Esophagus squamous epithelium (tissue), 5 donors: ENCODE data around the gene OPRM1. TPM values are rescaled to one million over a fixed set of nuclear protein-coding genes. Genes with fewer than 3 reads are reported as not detected.
A peak's percentile ranks its signal among the peaks of the same experiment; 100 is the strongest.

Source experiments
- DNase-seq: peaks from one replicate; lab custom pipeline; 2025; lab: John Stamatoyannopoulos, UW
- H3K27ac ChIP-seq, 4 donors: fragments of 200-600 bp; sonication (generic); one replicate each; pipeline ENCODE4 v1.5.1; 2016 to 2019; ENCODE audit warnings: mild to moderate bottlenecking in 1 of 4
- H3K27me3 ChIP-seq, 4 donors: fragments of 200-600 bp; sonication (generic); 1 replicate in 3 of 4; 2 replicates in 1 of 4; pipeline versions ENCODE4 v1.5.1 to v1.6.0; 2017 to 2021; ENCODE audit warnings: antibody characterized with exemption in 1 of 4
- H3K36me3 ChIP-seq, 3 donors: fragments of 200-600 bp; sonication (generic); one replicate each; pipeline ENCODE4 v1.5.1; 2016 to 2019
- H3K4me1 ChIP-seq, 3 donors: fragments of 200-600 bp; sonication (generic); one replicate each; pipeline ENCODE4 v1.5.1; 2017 to 2019
- H3K4me3 ChIP-seq, 4 donors: fragments of 200-600 bp; sonication (generic); 1 replicate in 3 of 4; 2 replicates in 1 of 4; pipeline ENCODE4 v1.5.1; 2016 to 2019; ENCODE audit warnings: mild to moderate bottlenecking in 2 of 4, moderate library complexity in 1 of 4
- H3K9me3 ChIP-seq, 3 donors: fragments of 200-600 bp; sonication (generic); one replicate each; pipeline ENCODE4 v1.5.1; 2016 to 2019
- CTCF ChIP-seq, 6 experiments: fragments of 450-650 bp in 4 of 6; fragments of 200-600 bp in 2 of 6; sonication (generic) in 2 of 6; IDR thresholded peaks; one replicate each; pipeline ENCODE4 v1.5.1; 2016 to 2019; ENCODE audit warnings: antibody characterized with exemption in 6 of 6, mild to moderate bottlenecking in 4 of 6, moderate library complexity in 4 of 6
- POLR2A ChIP-seq, 4 donors: fragments of 450-650 bp; IDR thresholded peaks; one replicate each; pipeline ENCODE4 v1.6.1; 2017; ENCODE audit warnings: antibody characterized with exemption in 4 of 4, mild to moderate bottlenecking in 4 of 4, moderate library complexity in 3 of 4
- WGBS, 2 donors: methylation state at CpG; one replicate each; pipeline ENCODE4 v1.1.5; 2018; 5-methylcytosine and 5-hydroxymethylcytosine counted together
- intact Hi-C: fragments of 100-400 bp; cut with DNase I; formaldehyde crosslinking; loops from one replicate; pipeline ENCODE4 v1.15.0; 2022
- total RNA-seq, 4 donors: library from RNA; depleted of rRNA; stranded (reverse); fragments of >200 nt; gene quantifications; one replicate each; pipeline ENCODE4 v1.1.0, GENCODE V29; 2016
- donor health status: DM: yes; HTN: yes; CAD: no.

OPRM1 gene
- total RNA-seq, 4 donors from 2014 or later = not detected

GRCh38 chr6:154106251-154106650 is 67.2 kb downstream of the OPRM1 start:
- intact Hi-C loops = no loop called here
- DNase-seq = no peak
- 87 to 88% methylated on average over 2 of the region's 2 CpGs for WGBS, 2 donors
- Histone ChIP-seq H3K4me1 (peaks cover 0 to 2% (median 0%) of the 10 kb centered on the region in 3 donors), H3K36me3 (no peaks in the 10 kb centered on the region), H3K9me3 (no peaks in the 10 kb centered on the region), H3K27me3 (no peaks in the 10 kb centered on the region), H3K27ac (no peak overlapping the region), H3K4me3 (no peak overlapping the region)
- TF ChIP-seq CTCF (IDR thresholded peaks at IDR 0.05) (no peak), POLR2A (IDR thresholded peaks at IDR 0.05) (no peak)

GRCh38 chr6:154111025-154111424 is 72.0 kb downstream of the OPRM1 start:
- intact Hi-C loops = no loop called here
- H3K27ac ChIP-seq = no peak overlapping the region
- no peaks in the 10 kb centered on the region for H3K27me3 ChIP-seq
- TF ChIP-seq POLR2A (IDR thresholded peaks at IDR 0.05) = no peak
- H3K9me3 ChIP-seq = no peaks in the 10 kb centered on the region
- 7 to 54% methylated on average over 1 of the region's 1 CpG for WGBS, 2 donors
- H3K36me3 ChIP-seq = no peaks in the 10 kb centered on the region
- no peak for DNase-seq
- H3K4me1 ChIP-seq = peaks cover 0 to 20% (median 0%) of the 10 kb centered on the region in 3 donors
- no peak overlapping the region for H3K4me3 ChIP-seq

- no peak for DNase-seq
- Histone ChIP-seq H3K4me3 (no peak overlapping the region), H3K36me3 (no peaks in the 10 kb centered on the region), H3K27me3 (no peaks in the 10 kb centered on the region), H3K9me3 (no peaks in the 10 kb centered on the region), H3K27ac (peak overlapping the region in 3 of 4 donors; percentile 19 to 48 (median 21)), H3K4me1 (peaks cover 0 to 20% (median 0%) of the 10 kb centered on the region in 3 donors)
- WGBS, 2 donors = 48 to 66% methylated on average over 2 of the region's 2 CpGs
- intact Hi-C loops = no loop called here
- no peak for TF ChIP-seq POLR2A (IDR thresholded peaks at IDR 0.05)
- TF ChIP-seq CTCF (IDR thresholded peaks at IDR 0.05) = no peak
Measured at GRCh38 chr6:154112181-154112809, 73.3 kb downstream of the OPRM1 start.

DNA sequence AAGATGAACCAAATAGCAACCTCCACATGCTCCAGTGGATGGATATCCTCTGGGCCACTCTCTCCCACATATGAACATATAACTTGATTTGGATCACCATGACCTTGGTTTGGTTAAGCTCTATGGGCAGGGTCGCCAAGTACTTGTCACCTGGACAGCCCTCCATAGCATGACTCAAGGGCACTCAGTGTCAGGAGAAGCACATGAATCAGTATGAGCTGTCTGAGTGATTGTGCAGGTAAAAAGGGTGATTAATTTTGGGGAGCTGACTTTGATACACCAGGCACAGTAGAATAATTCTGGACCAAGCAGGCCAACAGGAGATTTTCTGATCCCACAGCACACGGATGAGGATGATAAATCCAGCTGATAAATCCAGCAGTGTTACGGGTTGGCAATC is 74.4 kb downstream of the OPRM1 start:
- TF ChIP-seq POLR2A (IDR thresholded peaks at IDR 0.05) (no peak), CTCF (IDR thresholded peaks at IDR 0.05) (no peak)
- H3K9me3 ChIP-seq = no peaks in the 10 kb centered on the region
- peaks cover 0 to 20% (median 0%) of the 10 kb centered on the region in 3 donors for H3K4me1 ChIP-seq
- H3K27me3 ChIP-seq = no peaks in the 10 kb centered on the region
- H3K4me3 ChIP-seq = no peak overlapping the region
- 45 to 48% methylated on average over 2 to 3 of the region's 3 CpGs for WGBS, 2 donors
- no peak for DNase-seq
- H3K27ac ChIP-seq = peak overlapping the region in 1 of 4 donors; percentile 14
- H3K36me3 ChIP-seq = no peaks in the 10 kb centered on the region
- intact Hi-C loops = no loop called here

DNA sequence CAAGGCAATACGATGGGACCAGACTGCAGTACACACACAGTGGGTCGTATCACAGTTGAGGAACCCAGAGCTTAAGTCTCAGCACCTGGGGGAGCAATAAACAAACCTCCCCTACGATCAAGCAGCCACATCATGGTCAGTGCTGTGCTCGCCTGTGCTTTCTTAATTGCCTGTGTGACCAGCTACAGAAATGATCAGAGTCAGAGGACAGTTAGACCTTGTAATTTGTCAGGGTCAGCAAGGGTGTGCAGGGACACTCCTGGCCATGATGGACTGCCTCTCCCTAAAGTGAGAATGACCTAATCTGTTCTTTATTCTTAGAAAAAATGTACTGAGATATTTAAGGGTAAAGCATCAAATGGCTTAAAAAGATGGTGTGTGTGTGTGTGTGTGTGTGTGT is 78.4 kb downstream of the OPRM1 start:
- Histone ChIP-seq H3K9me3 (no peaks in the 10 kb centered on the region), H3K27me3 (no peaks in the 10 kb centered on the region), H3K4me1 (peaks cover 0 to 7% (median 0%) of the 10 kb centered on the region in 3 donors), H3K36me3 (no peaks in the 10 kb centered on the region), H3K27ac (no peak overlapping the region), H3K4me3 (no peak overlapping the region)
- WGBS, 2 donors = 61 to 65% methylated on average over 2 to 4 of the region's 4 CpGs
- TF ChIP-seq CTCF (IDR thresholded peaks at IDR 0.05) (no peak), POLR2A (IDR thresholded peaks at IDR 0.05) (no peak)
- intact Hi-C loops = no loop called here
- DNase-seq = no peak
